GM21737 (cell line): Measurements from ENCODE around the gene DMWD.
"Not testable (repeated sequence)": the region's sequence is repeated elsewhere in the genome, so short reads cannot be mapped to it uniquely, and the experiment has no call there.

Experiments used
- ATAC-seq: cut with Tn5 transposase; IDR thresholded peaks from one replicate; pipeline ENCODE4 v1.9.1; 2021; ENCODE audit warnings: mild to moderate bottlenecking, moderate library complexity; ENCODE audit not compliant: unreplicated experiment

DMWD gene

GRCh38 chr19:45751483-45751882, 41.2 kb downstream of the DMWD start:
- ATAC-seq = not testable (repeated sequence)

GRCh38 chr19:45747513-45747912, 45.1 kb downstream of the DMWD start:
- ATAC-seq = no peak

GRCh38 chr19:45746866-45747265, 45.8 kb downstream of the DMWD start:
- ATAC-seq = no peak

- no peak for ATAC-seq
These were observed 47.0 kb downstream of the DMWD start for GRCh38 chr19:45745606-45746005.

GRCh38 chr19:45742969-45743368, 49.7 kb downstream of the DMWD start:
- ATAC-seq = no peak

GRCh38 chr19:45739498-45740439, 52.9 kb downstream of the DMWD start:
- ATAC-seq = no peak

GRCh38 chr19:45733160-45733810, 59.4 kb downstream of the DMWD start, which contains the start of gene MEIOSIN:
Gene MEIOSIN (plus strand): TSS chr19:45733439. CDS start chr19:45735377, 1,938 bp downstream.
- ATAC-seq = no peak
